HCT116 (cell line): Measurements from ENCODE around the gene TFE3. TPM values are rescaled to one million over a fixed set of nuclear protein-coding genes. Genes with fewer than 3 reads are reported as not detected.

Source experiments
- ATAC-seq: fragments of 200-7000 bp; cut with Tn5 transposase; 2 replicates; pipeline ENCODE4 v1.9.1; 2020; ENCODE audit warnings: mild to moderate bottlenecking, moderate library complexity
- BruUV-seq: library from RNA; stranded (reverse); fragments of 400-500 nt; replicated peaks from 2 replicates; lab custom pipeline; 2021; lab: Mats Ljungman, UMichigan
- CTCF ChIA-PET: fragments of 300-600 bp; sonication (Branson Sonifier 250); formaldehyde crosslinking; loops from one replicate; lab custom pipeline; 2021; ENCODE audit warnings: antibody characterized with exemption; lab: Charles Lee
- POLR2A ChIA-PET: fragments of 300-600, 350-600 bp; sonication (Branson Sonifier 250); formaldehyde crosslinking; loops from one replicate; lab custom pipeline; 2021; ENCODE audit warnings: antibody characterized with exemption; lab: Charles Lee
- RAD21 ChIA-PET, 2 experiments: fragments of 300-600 bp; sonication (Branson Sonifier 250); formaldehyde crosslinking; loops; one replicate each; lab custom pipeline; 2023; ENCODE audit warnings: low total read pairs in 2 of 2; ENCODE audit not compliant: uncharacterized antibody in 2 of 2, unreplicated experiment in 2 of 2, low non-redundant PET in 1 of 2; lab: Charles Lee
- DNase-seq: peaks from one replicate; pipeline ENCODE4 v3.0.0-alpha.2; 2010; ENCODE audit warnings: low read depth, low spot score
- H2AFZ ChIP-seq: fragments of 200-600 bp; shearing (Covaris generic), sonication (generic); 2 replicates; pipeline ENCODE4 v1.6.1; 2017; ENCODE audit warnings: low read depth, mixed run types, mixed read lengths, antibody characterized with exemption, low read length; ENCODE audit not compliant: poor library complexity, severe bottlenecking
- H3K27ac ChIP-seq: 2 replicates; pipeline ENCODE4 v1.5.1; 2012; ENCODE audit warnings: low read depth, low read length
- H3K27me3 ChIP-seq: fragments of 200-600 bp; sonication (generic); 2 replicates; pipeline ENCODE4 v1.6.1; 2016; ENCODE audit warnings: mixed run types, low read length, mixed read lengths; ENCODE audit not compliant: insufficient read depth
- H3K36me3 ChIP-seq, 2 experiments: fragments of 200-500 bp in 1 of 2; fragments of 200-600 bp in 1 of 2; sonication (Bioruptor generic) in 1 of 2; sonication (generic) in 1 of 2; 2 replicates each; pipeline versions ENCODE4 v1.5.1 to v1.6.1; 2014 to 2016; ENCODE audit warnings: low read length in 2 of 2, inconsistent platforms in 1 of 2, mixed read lengths in 1 of 2, mixed run types in 1 of 2; ENCODE audit not compliant: insufficient read depth in 2 of 2, control insufficient read depth in 1 of 2
- H3K4me1 ChIP-seq, 2 experiments: fragments of 200-600 bp in 1 of 2; sonication (generic) in 1 of 2; 2 replicates each; pipeline versions ENCODE4 v1.5.1 to v1.6.1; 2012 to 2017; ENCODE audit warnings: low read length in 2 of 2, inconsistent platforms in 1 of 2, mild to moderate bottlenecking in 1 of 2, mixed read lengths in 1 of 2, mixed run types in 1 of 2, moderate library complexity in 1 of 2; ENCODE audit not compliant: insufficient read depth in 2 of 2, control insufficient read depth in 1 of 2
- H3K4me2 ChIP-seq: fragments of 200-600 bp; sonication (generic); 2 replicates; pipeline ENCODE4 v1.6.1; 2017; ENCODE audit warnings: mixed run types, low read length, mixed read lengths
- H3K4me3 ChIP-seq, 2 experiments: fragments of 200-600 bp in 1 of 2; sonication (generic) in 1 of 2; replicated peaks in 1 of 2; 2 replicates each; pipeline ENCODE4 v1.5.1; 2011 to 2016; ENCODE audit warnings: low read length in 2 of 2, control low read depth in 1 of 2, low read depth in 1 of 2, mild to moderate bottlenecking in 1 of 2, mixed read lengths in 1 of 2, mixed run types in 1 of 2
- H3K79me2 ChIP-seq: fragments of 200-600 bp; sonication (generic); 2 replicates; pipeline ENCODE4 v1.6.1; 2017; ENCODE audit warnings: mild to moderate bottlenecking, mixed run types, low read length, moderate library complexity, mixed read lengths; ENCODE audit not compliant: insufficient read depth
- H3K9ac ChIP-seq: fragments of 200-600 bp; sonication (generic); 2 replicates; pipeline ENCODE4 v1.6.1; 2016; ENCODE audit warnings: low read length, mixed read lengths
- H3K9me2 ChIP-seq: fragments of 200-600 bp; sonication (generic), shearing (Covaris generic); 2 replicates; pipeline ENCODE4 v1.6.1; 2017; ENCODE audit warnings: mixed run types, mild to moderate bottlenecking, moderate library complexity; ENCODE audit not compliant: insufficient read depth
- H3K9me3 ChIP-seq, 2 experiments: fragments of 200-500 bp in 1 of 2; fragments of 200-600 bp in 1 of 2; sonication (Bioruptor generic) in 1 of 2; sonication (generic) in 1 of 2; 2 replicates each; pipeline ENCODE4 v1.6.1; 2014 to 2017; ENCODE audit warnings: low read length in 2 of 2, mixed read lengths in 2 of 2, inconsistent platforms in 1 of 2, low read depth in 1 of 2, mild to moderate bottlenecking in 1 of 2, mixed run types in 1 of 2, moderate library complexity in 1 of 2; ENCODE audit not compliant: control insufficient read depth in 1 of 2, insufficient read depth in 1 of 2
- H4K20me1 ChIP-seq: fragments of 200-600 bp; sonication (generic), shearing (Covaris generic); 2 replicates; pipeline ENCODE4 v1.6.1; 2017; ENCODE audit warnings: mixed run types, mild to moderate bottlenecking, moderate library complexity; ENCODE audit not compliant: insufficient read depth
- CTCF ChIP-seq, 3 experiments: fragments of 200-600 bp in 1 of 3; sonication (generic) in 1 of 3; IDR thresholded peaks in 2 of 3; conservative IDR thresholded peaks in 1 of 3; 2 replicates each; pipeline ENCODE4 v1.5.1; 2012 to 2017; ENCODE audit warnings: low read depth in 2 of 3, low read length in 2 of 3, antibody characterized with exemption in 1 of 3, borderline replicate concordance in 1 of 3, control low read depth in 1 of 3, mild to moderate bottlenecking in 1 of 3, mixed read lengths in 1 of 3, mixed run types in 1 of 3, moderate library complexity in 1 of 3; ENCODE audit not compliant: insufficient read depth in 1 of 3
- EGR1 ChIP-seq: IDR thresholded peaks from 2 replicates; pipeline ENCODE4 v1.6.1; 2012; ENCODE audit warnings: low read depth
- ELF1 ChIP-seq: IDR thresholded peaks from 2 replicates; pipeline ENCODE4 v1.6.1; 2012; ENCODE audit warnings: low read depth, borderline replicate concordance
- EZH2 ChIP-seq: fragments of 200-600 bp; sonication (generic); IDR thresholded peaks from 2 replicates; pipeline ENCODE4 v1.6.1; 2017; ENCODE audit warnings: antibody characterized with exemption, mixed run types
- EZH2phosphoT487 ChIP-seq: fragments of 200-600 bp; IDR thresholded peaks from 2 replicates; pipeline ENCODE4 v1.6.1; 2018; ENCODE audit warnings: antibody characterized with exemption, borderline replicate concordance
- JUND ChIP-seq: IDR thresholded peaks from 2 replicates; pipeline ENCODE4 v1.6.1; 2012
- MAX ChIP-seq: IDR thresholded peaks from 2 replicates; pipeline ENCODE4 v1.6.1; 2012
- POLR2AphosphoS5 ChIP-seq: IDR thresholded peaks from 2 replicates; pipeline ENCODE4 v1.6.1; 2011; ENCODE audit warnings: mild to moderate bottlenecking, low read depth, low read length, moderate library complexity
- RAD21 ChIP-seq: IDR thresholded peaks from 2 replicates; pipeline ENCODE4 v1.6.1; 2012; ENCODE audit warnings: low read depth, mild to moderate bottlenecking
- TCF7L2 ChIP-seq: IDR thresholded peaks from 2 replicates; pipeline ENCODE4 v1.7.0; 2011; ENCODE audit warnings: borderline replicate concordance, inconsistent platforms; ENCODE audit not compliant: insufficient read depth, insufficient read length; ENCODE audit errors: extremely low read depth
- YY1 ChIP-seq: IDR thresholded peaks from 2 replicates; pipeline ENCODE4 v1.6.1; 2011; ENCODE audit warnings: low read length, low read depth, moderate library complexity, mild to moderate bottlenecking; ENCODE audit not compliant: insufficient replicate concordance; ENCODE audit errors: extremely low read depth
- ZBTB33 ChIP-seq: IDR thresholded peaks from 2 replicates; pipeline ENCODE4 v1.6.1; 2011; ENCODE audit warnings: mild to moderate bottlenecking, low read length, moderate library complexity; ENCODE audit not compliant: insufficient replicate concordance; ENCODE audit errors: extremely low read depth
- intact Hi-C: fragments of 100-400 bp; cut with micrococcal nuclease; formaldehyde crosslinking; loops from 2 replicates; pipeline ENCODE4 v1.10.0; 2022
- total RNA-seq: library from RNA; stranded (reverse); gene quantifications from one replicate; pipeline ENCODE4 v1.2.1, GENCODE V29; 2021; ENCODE audit not compliant: unreplicated experiment

Gene TFE3
- total RNA-seq, 1 experiment from 2014 or later, result 17.1 TPM

GRCh38 chrX:49060914-49061313 is 17.8 kb upstream of the TFE3 start (continued):
- TF ChIP-seq CTCF (IDR thresholded peaks at IDR 0.05 in 2 of 3, conservative IDR thresholded peaks at IDR 0.05 in 1 of 3; ENCODE audit: borderline replicate concordance in 1 of 3, insufficient read depth in 1 of 3, low read depth in 2 of 3, low read length in 2 of 3) (no peak), JUND (no peak), ELF1 (no peak), ZBTB33 (no peak), EZH2phosphoT487 (no peak), MAX (no peak), POLR2AphosphoS5 (no peak), TCF7L2 (no peak), EZH2 (no peak), EGR1 (no peak)

GRCh38 chrX:49059681-49060085 is 16.5 kb upstream of the TFE3 start:
- Histone ChIP-seq H4K20me1 (no peaks in the 10 kb centered on the region), H3K4me3 (peak overlapping the region; percentile 72 to 78), H3K9me2 (no peaks in the 10 kb centered on the region), H3K27ac (peak overlapping the region; percentile 76), H3K4me1 (peaks cover 2 to 12% of the 10 kb centered on the region in 2 experiments; a peak in 3 of 4 replicates), H3K36me3 (no peaks in the 10 kb centered on the region), H3K4me2 (peak overlapping the region; percentile 84), H3K9me3 (no peaks in the 10 kb centered on the region), H3K79me2 (no peaks in the 10 kb centered on the region), H3K27me3 (no peaks in the 10 kb centered on the region), H3K9ac (peak overlapping the region; percentile 68), H2AFZ (no peak overlapping the region)
- ChIA-PET CTCF (no interaction called here), RAD21 (interaction anchor here in 1 of 2 experiments (0.6 kb wide), 1 partner anchor 18 kb away, joined by 3 read pairs; no protein-coding TSS in a partner anchor), POLR2A (no interaction called here)
- intact Hi-C loops, result no loop called here
- no peak for DNase-seq
- BruUV-seq, result no TSS peak
- ATAC-seq, result peak; percentile 51
- no peak for TF ChIP-seq RAD21
- TF ChIP-seq YY1, result no peak
